SHP77 treated with DMSO at 0.1 percent for 48 hours (cell line): ENCODE data around the gene MAGEA1.
"Not testable (repeated sequence)": the region's sequence is repeated elsewhere in the genome, so short reads cannot be mapped to it uniquely, and the experiment has no call there.

Experiments
- DNase-seq: peaks from one replicate; lab custom pipeline; 2025; lab: John Stamatoyannopoulos, UW

The MAGEA1 gene

GRCh38 chrX:153179131-153179530 lies at the start of gene MAGEA1:
TSS of gene MAGEA1 (plus strand) at chrX:153179284. CDS start at chrX:153182390, 3,106 bp downstream.
- no peak for DNase-seq

GRCh38 chrX:153132924-153133323 lies 46.2 kb upstream of the MAGEA1 start:
- not testable (repeated sequence) for DNase-seq

GRCh38 chrX:153139074-153139473 lies 40.0 kb upstream of the MAGEA1 start:
- DNase-seq = not testable (repeated sequence)

- DNase-seq = not testable (repeated sequence)
These were observed 32.8 kb upstream of the MAGEA1 start for GRCh38 chrX:153146288-153146687.

GRCh38 chrX:153153516-153153915 lies 25.6 kb upstream of the MAGEA1 start:
- DNase-seq = no peak

- no peak for DNase-seq
These were observed 21.6 kb upstream of the MAGEA1 start for GRCh38 chrX:153157450-153157849.

GRCh38 chrX:153158319-153158718 lies 20.8 kb upstream of the MAGEA1 start:
- no peak for DNase-seq

GRCh38 chrX:153161952-153162351 lies 17.1 kb upstream of the MAGEA1 start:
- DNase-seq = no peak

GRCh38 chrX:153164733-153165132 lies 14.4 kb upstream of the MAGEA1 start:
- DNase-seq = no peak

GRCh38 chrX:153168423-153168822 lies 10.7 kb upstream of the MAGEA1 start:
- not testable (repeated sequence) for DNase-seq

GRCh38 chrX:153181822-153182221 lies 2.7 kb downstream of the MAGEA1 start:
- DNase-seq = no peak

- no peak for DNase-seq
These were observed 5.7 kb downstream of the MAGEA1 start for GRCh38 chrX:153184787-153185186.

- DNase-seq = no peak
These were observed 11.3 kb downstream of the MAGEA1 start for GRCh38 chrX:153190381-153190780.

- DNase-seq = no peak
These were observed 21.4 kb downstream of the MAGEA1 start for GRCh38 chrX:153200462-153200861.

- DNase-seq = no peak
These were observed 27.5 kb downstream of the MAGEA1 start for GRCh38 chrX:153206425-153207046.

GRCh38 chrX:153209347-153209746 lies 30.3 kb downstream of the MAGEA1 start:
- DNase-seq = no peak

GRCh38 chrX:153214934-153215333 lies 35.9 kb downstream of the MAGEA1 start:
- DNase-seq = no peak

- no peak for DNase-seq
These were observed 37.8 kb downstream of the MAGEA1 start for GRCh38 chrX:153216926-153217325.

- DNase-seq = no peak
These were observed 46.5 kb downstream of the MAGEA1 start for GRCh38 chrX:153225438-153226098.

- no peak for DNase-seq
These were observed 47.5 kb downstream of the MAGEA1 start for GRCh38 chrX:153226344-153227185.
